ENCODE measurements around the gene RAD51AP1. TPM values are rescaled to one million over a fixed set of nuclear protein-coding genes. Genes with fewer than 3 reads are reported as not detected.

RAD51AP1 gene
- total RNA-seq, 2 donors from 2014 or later = 58.3 to 77.8 TPM

DNA sequence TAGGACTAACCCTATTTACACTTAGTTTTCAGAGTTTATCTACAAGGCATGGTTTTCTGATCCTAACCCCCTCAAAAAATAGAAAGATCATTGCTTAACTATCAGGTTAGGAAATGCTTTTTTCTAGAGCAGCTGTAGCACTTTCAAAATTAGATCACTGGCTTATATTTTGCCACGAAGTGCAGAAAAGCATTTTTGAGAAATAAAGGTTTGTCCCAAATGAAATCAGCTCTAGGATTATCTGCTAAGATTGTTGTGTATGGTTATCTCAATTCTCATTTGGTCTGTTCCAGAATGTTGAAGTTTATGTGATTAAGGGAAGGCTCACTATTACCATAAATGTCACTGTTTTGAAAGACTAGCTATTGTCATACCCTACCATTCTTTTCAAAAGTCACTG lies 13.5 kb downstream of the RAD51AP1 start:
- Mint-ChIP-seq H3K9me3 (no peaks in the 10 kb centered on the region), H3K4me3 (no peak overlapping the region), H3K27me3 (ENCODE audit: insufficient read depth) (no peaks in the 10 kb centered on the region), H3K27ac (no peak overlapping the region), H3K36me3 (ENCODE audit: low read depth) (peaks cover 38% of the 10 kb centered on the region), H3K4me1 (no peaks in the 10 kb centered on the region)
- Histone ChIP-seq H3K4me3 (ENCODE audit: low read length) (no peak overlapping the region), H3K9me3 (ENCODE audit: control insufficient read depth, low read length) (no peaks in the 10 kb centered on the region), H3K4me1 (ENCODE audit: control insufficient read depth, insufficient read depth, low read length) (no peaks in the 10 kb centered on the region), H3K27ac (ENCODE audit: low read depth, low read length) (no peak overlapping the region), H3K9ac (ENCODE audit: extremely low read depth, low read length, poor library complexity, severe bottlenecking) (no peak overlapping the region), H3K36me3 (ENCODE audit: control insufficient read depth, insufficient read depth, low read length) (peaks cover 66% of the 10 kb centered on the region), H3K27me3 (ENCODE audit: control insufficient read depth, insufficient read depth, low read length, poor library complexity, severe bottlenecking) (no peaks in the 10 kb centered on the region)
- WGBS, 2 experiments (ENCODE audit: insufficient coverage in 1 of 2, insufficient read length in 1 of 2) = 94 to 100% methylated on average over 1 of the region's 1 CpG
- TF ChIP-seq, protein P1, sequence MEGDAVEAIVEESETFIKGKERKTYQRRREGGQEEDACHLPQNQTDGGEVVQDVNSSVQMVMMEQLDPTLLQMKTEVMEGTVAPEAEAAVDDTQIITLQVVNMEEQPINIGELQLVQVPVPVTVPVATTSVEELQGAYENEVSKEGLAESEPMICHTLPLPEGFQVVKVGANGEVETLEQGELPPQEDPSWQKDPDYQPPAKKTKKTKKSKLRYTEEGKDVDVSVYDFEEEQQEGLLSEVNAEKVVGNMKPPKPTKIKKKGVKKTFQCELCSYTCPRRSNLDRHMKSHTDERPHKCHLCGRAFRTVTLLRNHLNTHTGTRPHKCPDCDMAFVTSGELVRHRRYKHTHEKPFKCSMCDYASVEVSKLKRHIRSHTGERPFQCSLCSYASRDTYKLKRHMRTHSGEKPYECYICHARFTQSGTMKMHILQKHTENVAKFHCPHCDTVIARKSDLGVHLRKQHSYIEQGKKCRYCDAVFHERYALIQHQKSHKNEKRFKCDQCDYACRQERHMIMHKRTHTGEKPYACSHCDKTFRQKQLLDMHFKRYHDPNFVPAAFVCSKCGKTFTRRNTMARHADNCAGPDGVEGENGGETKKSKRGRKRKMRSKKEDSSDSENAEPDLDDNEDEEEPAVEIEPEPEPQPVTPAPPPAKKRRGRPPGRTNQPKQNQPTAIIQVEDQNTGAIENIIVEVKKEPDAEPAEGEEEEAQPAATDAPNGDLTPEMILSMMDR (conservative IDR thresholded peaks at IDR 0.05) = no peak
- no peak for DNase-seq

DNA sequence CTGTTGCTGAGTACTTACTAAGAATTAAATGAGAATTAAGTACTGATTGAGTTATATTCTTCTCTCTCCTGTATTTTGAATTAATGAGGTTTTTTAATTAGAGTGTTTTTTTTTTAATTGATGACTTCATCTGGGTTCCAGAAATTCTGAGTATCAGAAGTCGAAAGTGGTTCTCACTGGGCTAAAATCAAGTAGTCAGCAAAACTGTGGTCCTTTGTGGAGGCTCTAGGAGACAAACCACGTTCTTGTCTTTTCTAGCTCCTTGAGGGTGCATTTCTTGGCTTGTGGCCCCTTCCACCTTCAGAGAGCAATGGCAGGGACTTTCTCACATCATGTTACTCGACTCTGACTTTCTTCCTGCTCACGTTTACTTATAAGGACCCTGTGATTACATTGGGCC lies 15.3 kb downstream of the RAD51AP1 start:
- H3K27ac ChIP-seq (ENCODE audit: low read depth, low read length) = no peak overlapping the region
- H3K27ac Mint-ChIP-seq = no peak overlapping the region
- H3K9me3 Mint-ChIP-seq = no peaks in the 10 kb centered on the region
- TF ChIP-seq, protein P1 (conservative IDR thresholded peaks at IDR 0.05) = no peak
- H3K4me1 ChIP-seq (ENCODE audit: control insufficient read depth, insufficient read depth, low read length) = no peaks in the 10 kb centered on the region
- no peak overlapping the region for H3K9ac ChIP-seq (ENCODE audit: extremely low read depth, low read length, poor library complexity, severe bottlenecking)
- no peak overlapping the region for H3K4me3 ChIP-seq (ENCODE audit: low read length)
- H3K27me3 Mint-ChIP-seq (ENCODE audit: insufficient read depth) = no peaks in the 10 kb centered on the region
- no peaks in the 10 kb centered on the region for H3K9me3 ChIP-seq (ENCODE audit: control insufficient read depth, low read length)
- H3K36me3 ChIP-seq (ENCODE audit: control insufficient read depth, insufficient read depth, low read length) = peaks cover 66% of the 10 kb centered on the region
- no peak for DNase-seq
- H3K36me3 Mint-ChIP-seq (ENCODE audit: low read depth) = peaks cover 34% of the 10 kb centered on the region
- 94 to 96% methylated on average over 4 of the region's 4 CpGs for WGBS, 2 experiments (ENCODE audit: insufficient coverage in 1 of 2, insufficient read length in 1 of 2)
- no peak overlapping the region for H3K4me3 Mint-ChIP-seq
- H3K4me1 Mint-ChIP-seq = no peaks in the 10 kb centered on the region
- no peaks in the 10 kb centered on the region for H3K27me3 ChIP-seq (ENCODE audit: control insufficient read depth, insufficient read depth, low read length, poor library complexity, severe bottlenecking)

DNA sequence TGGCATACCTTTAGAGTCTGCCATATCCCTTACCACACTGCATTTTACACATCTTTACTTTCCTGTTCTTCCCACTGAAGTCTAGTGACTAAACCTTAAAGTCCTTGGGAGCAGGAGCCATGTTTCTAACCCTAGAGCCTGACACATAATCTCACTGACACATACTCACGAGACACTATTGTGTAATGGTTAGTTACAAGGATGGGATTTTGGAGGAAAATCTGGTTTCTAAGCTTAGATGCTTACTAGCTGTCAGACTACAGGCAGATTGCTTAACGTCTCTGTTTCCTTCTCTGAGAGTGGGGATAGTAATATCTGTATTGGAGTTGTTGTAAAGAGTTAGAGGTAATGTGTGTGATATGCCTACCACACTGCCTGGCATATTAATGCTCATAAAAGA lies 17.1 kb downstream of the RAD51AP1 start:
- no peaks in the 10 kb centered on the region for H3K27me3 Mint-ChIP-seq (ENCODE audit: insufficient read depth)
- Histone ChIP-seq H3K27ac (ENCODE audit: low read depth, low read length) (no peak overlapping the region), H3K4me3 (ENCODE audit: low read length) (no peak overlapping the region), H3K36me3 (ENCODE audit: control insufficient read depth, insufficient read depth, low read length) (peaks cover 58% of the 10 kb centered on the region), H3K27me3 (ENCODE audit: control insufficient read depth, insufficient read depth, low read length, poor library complexity, severe bottlenecking) (no peaks in the 10 kb centered on the region), H3K4me1 (ENCODE audit: control insufficient read depth, insufficient read depth, low read length) (no peaks in the 10 kb centered on the region), H3K9me3 (ENCODE audit: control insufficient read depth, low read length) (no peaks in the 10 kb centered on the region), H3K9ac (ENCODE audit: extremely low read depth, low read length, poor library complexity, severe bottlenecking) (no peak overlapping the region)
- H3K27ac Mint-ChIP-seq = no peak overlapping the region
- WGBS, 2 experiments (ENCODE audit: insufficient coverage in 1 of 2, insufficient read length in 1 of 2) = 92% methylated on average over 1 to 2 of the region's 2 CpGs
- DNase-seq = no peak
- H3K4me1 Mint-ChIP-seq = no peaks in the 10 kb centered on the region
- no peaks in the 10 kb centered on the region for H3K9me3 Mint-ChIP-seq
- peaks cover 19% of the 10 kb centered on the region for H3K36me3 Mint-ChIP-seq (ENCODE audit: low read depth)
- TF ChIP-seq, protein P1 (conservative IDR thresholded peaks at IDR 0.05) = no peak
- H3K4me3 Mint-ChIP-seq = no peak overlapping the region
